SK-N-DZ (cell line): ENCODE data around the gene PITX1.

Experiments
- DNase-seq: peaks from one replicate; pipeline ENCODE4 v3.0.0-alpha.2; 2015; ENCODE audit warnings: low spot score

The PITX1 gene

DNA sequence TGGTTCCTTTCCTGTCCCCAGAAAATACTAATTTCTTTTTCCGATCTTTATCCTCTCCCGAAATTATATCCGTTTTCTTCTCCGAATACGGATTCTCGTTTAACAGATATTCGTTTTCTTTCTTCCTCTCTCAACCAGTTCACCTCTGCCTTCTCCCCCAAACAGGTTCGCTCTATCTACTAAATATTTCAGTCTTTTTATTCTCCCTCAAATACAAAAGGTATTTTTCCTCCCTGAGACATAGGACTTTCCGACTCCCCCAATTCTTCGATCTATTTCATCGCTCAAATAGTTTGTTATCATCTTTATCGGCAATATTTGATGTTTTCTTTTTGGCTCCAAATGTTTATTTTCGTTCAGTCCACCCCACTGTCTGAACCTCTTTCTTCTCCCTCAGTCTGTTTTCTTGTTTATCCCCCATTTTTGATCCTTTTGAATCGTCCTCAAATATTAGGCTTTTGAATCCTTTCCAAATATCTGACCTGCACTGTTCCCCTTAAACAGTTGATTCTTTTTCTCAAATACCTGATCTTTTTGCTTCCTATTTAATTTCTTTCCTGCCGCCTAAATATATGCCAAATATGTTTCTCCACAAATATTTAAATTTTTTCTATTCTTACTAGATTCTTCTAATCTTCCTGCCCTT, 4.4 kb downstream of the PITX1 start:
- no peak for DNase-seq

DNA sequence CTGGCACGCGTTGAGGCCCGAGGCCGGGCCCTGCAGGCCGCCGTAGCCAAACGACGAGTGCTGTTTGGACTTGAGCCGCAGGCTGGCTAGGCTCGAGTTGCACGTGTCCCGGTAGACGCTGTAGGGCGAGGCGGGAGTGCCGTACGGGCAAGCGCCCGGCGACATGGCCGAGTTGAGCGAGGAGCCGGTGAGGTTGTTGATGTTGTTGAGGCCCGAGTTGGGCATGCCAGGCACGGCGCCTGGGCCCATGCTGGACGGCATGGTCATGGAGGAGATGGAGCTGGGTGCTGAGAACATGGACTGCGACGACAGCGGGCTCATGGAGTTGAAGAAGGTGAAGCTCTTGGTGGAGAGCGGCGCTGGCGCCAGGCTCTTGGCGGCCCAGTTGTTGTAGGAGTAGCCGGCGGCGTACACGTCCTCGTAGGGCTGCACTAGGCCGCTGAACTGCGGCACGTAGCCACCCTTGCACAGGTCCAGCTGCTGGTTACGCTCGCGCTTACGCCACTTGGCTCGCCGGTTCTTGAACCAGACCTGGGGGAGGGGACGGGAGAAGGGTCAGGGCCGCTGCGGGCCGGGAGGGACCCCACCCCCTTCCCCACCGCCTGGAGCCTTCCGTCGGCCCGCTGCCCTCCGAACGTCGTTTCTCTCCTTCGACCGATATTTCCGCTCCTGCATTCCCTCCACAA, 5.1 kb downstream of the PITX1 start:
- DNase-seq, result no peak

DNA sequence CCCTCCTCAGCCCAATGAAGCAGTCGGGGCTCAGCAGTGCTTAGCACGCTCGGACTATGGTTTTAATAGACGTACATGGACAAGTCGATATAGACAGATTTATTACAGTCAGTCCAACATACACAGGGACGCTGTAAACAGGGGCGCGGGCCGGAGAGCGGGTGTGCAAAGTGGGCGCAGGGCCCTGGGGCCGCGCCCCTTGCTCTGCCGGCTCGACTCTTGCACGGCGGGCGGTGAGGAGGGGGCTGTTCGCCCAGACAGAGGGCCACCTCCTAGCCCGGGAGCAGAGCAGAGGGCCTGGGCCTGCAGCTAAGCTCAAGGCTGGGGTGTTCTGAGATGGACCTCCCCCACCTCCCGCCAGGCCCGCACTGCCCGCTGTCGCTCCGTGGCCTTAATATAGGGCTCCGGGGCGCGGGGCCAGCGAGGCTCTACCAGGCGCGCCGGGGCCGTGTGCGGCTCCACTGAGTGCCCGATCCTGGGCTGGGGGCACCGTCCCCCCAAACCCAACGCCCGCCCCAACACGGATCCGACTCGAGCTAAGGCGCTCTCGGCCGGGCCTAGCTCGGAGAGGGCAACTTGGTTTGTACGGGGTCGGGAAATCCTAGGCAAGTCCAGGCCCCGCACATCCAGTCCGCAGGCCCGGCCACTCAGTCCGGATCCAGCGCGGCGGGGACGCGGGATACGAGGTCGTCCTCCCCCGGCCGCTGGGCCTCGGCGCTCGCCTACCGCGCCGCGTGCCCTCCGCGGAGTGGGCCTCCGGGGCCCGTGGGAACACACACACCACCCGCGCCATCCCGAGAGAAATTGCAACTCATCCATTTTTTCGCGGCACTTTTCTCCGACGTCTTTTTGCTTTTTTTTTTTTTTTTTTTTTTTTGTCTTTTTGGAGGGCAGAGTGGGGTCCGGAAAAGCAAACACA, 6.1 kb downstream of the PITX1 start:
- no peak for DNase-seq

DNA sequence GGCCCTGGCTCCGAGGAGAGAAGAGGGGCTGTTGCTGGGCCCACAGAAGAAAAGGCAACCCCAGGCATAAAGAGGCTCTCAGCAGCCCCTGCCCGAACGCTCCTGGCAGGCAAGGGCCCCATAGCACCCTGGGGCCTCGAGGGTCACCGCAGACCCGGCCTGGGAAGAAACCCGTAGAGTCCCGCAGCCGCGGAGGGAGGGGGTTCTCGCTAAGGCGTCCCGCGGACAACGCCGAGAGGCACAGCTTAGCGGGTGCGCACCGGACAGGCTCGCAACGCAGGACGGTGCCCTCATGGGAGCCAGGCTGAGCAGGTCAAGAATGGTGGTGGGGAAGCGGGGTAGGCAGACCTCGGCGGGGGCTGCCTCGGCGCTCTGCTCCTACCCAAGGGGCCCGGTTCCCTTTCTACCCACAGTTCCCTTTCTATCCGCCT, 6.7 kb downstream of the PITX1 start:
- no peak for DNase-seq

DNA sequence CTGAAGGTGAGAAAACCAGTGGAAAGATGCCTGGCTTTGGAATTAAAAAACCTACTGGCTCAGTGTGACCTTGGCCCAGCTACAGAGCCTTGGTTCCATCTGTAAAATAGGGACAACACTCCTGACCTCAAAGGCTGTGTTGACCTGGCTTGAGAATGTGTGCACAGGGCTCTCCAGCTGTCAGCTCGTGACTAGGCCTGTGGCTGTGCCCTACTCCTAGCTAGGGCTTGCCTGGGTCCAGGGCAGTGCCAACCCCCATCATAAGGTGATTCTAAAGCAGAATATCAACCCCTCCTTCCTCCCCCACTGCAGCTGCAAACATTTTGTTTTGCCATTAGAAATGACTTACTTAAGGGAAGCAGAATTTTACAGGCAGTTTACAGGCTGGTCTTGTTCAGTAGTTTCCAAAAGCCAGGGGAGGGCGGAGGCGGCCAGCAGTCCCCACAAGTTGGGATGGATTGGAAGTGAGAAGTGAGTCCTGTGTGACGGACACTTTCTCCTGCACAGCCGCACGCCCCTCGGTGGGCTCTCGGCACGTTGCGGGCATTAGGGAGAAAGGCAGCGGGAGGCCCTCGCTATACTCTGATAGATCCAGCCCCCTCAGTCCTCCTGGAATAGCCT, 7.3 kb downstream of the PITX1 start:
- no peak for DNase-seq

DNA sequence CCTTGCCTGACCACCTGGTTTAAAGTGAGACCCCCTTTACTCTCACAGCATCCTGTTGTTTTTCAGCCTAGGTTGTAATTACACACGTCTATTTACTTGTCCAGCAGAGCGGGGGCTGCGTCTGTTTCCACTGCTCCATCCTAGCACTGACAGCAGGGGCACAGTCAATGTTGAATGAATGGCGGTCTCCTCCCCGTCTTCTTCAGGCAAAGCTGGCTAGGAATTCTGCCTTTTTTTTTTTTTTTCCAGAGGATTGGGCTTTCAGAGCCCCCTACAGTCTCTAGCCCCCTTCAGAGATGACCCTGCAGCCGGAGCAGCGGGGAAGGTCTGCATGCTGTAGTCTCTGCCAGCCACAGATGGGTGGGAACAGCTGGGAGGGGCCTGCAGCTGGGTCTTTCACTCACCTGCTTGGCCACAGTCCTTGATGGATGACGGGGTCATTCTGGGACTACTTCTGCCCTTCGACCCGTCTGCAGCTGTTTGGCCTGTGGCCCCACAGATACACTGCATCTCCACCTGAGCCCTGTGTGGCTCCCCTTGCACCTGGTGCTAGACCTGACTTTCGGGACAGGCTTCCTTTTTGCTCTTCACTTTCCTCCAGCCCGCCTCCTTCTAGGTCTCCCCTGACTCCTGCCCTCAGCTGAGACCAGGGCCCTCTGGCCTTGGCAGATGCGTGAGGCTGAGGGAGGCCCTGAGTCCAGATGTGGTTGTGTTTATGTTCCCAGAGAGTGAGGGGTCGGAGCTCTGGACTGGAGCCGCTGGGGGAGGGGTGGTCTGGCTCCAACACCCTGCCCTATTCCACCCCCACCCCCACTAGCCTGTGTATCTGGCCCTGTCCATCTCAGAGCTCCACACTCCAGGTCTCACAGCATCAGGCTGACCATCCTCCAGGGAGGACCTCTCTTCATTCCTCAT, 8.0 kb downstream of the PITX1 start:
- DNase-seq, result no peak

DNA sequence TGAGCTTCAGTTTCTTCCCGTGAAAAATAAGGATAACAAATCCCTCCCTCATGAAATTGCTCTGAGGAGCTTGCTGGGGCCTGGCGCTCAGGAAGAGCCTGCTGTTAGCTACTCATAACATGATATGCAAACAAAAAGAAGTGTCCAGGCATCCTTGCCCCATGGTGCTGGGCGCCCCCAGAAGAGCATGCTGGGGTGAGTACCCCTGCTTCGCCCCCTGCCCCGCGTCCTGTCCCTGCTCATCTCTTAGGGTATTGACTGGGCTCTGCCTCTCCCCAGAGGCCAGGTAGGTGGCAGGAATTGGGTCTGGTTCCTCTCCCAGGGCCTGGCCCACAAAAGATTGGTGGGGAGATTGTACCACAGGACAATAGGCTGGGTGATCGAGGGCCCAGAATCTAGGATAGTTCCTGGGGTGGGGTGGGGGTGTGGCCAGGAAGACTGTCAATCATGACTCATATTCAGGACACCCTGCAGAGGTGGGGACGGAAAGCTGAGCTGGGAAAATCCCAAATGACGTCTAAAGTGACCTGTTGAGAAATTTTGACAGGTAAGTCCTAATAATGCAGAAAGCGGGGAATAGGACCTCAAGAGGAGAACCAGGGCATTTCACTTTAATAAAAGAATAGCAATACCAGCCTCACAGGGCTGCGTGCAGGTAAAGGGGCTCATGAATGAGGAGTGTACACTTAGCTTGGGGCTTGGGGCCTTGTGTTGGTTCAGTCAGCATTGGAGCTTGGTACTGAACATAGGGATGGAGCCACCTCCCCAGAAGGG, 8.9 kb downstream of the PITX1 start:
- no peak for DNase-seq

DNA sequence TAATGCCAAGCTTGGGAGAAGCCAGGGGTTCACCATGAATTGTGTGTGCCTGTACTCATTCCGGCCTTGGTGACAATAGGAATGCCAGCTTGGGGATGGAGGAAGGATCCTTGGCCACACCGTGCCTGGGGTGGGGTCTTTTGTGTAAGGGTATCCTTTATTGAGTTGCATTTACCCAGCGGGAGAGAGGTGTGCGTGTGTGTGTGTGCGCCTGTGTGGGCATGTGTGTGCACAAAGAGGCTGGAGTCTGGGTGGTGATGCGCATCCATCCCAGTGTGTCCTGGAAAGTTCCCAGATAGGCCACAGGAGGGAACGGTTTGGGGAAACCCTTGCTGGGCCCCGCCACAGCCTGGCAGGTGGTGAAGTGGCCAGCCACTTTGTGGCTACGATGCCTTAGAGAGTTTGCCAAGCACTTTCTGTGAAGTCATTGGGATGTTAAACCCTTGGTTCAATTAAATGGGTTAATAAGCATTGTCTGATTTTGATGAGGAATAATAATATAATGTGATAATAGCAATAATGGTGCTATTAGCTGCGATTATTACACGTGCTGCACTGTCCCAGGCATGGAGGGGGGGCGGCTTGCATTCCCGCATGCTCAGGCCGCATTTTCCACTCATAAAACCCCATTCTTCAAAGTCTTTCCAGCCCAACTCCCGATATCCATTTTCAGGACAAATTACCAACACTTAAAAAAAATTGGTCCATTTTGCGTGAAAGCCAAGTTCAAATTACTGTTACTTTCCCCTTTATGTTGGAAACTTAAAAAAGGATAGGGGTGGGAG, 13.7 kb downstream of the PITX1 start:
- DNase-seq, result no peak

DNA sequence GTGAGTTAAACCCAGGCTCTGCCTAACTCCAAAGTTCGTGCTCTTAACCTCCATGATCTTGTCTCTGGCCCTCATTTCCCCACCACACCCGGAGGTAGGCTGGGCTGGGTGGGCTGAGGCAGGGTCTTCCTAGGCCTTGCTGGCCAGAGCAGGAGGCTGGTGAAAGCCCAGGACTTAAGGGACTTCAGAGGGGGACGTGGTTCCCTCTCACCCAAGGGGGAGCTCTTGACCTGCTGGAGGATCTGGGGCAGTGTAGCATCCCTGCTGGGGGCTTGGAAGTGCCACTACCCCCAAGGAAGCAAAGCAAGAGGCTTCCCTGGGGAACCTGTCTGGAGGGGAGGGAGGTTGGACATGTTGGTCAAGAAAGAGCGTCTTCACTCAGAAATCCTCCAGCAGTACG, 14.7 kb downstream of the PITX1 start:
- DNase-seq, result no peak

DNA sequence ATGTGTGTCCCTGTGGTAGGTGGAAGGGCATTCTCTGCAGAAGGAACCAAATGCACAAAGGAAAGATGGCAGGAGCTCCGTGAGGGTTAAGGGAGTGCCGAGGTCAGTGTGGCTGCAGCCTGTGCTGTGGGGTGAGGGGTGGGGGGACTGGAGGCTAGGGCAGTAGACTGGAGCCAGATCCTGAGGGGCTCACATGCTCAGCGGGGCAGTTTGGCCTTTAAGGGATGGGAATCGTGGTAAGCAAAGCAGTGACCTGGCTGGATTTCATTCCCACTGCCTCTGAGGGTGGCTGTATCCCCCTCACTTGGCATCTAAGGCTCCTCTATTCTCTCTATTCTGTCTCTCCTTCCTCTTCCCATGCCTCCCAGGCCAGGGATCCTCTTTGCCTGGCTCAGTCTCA, 15.6 kb downstream of the PITX1 start:
- DNase-seq, result no peak

DNA sequence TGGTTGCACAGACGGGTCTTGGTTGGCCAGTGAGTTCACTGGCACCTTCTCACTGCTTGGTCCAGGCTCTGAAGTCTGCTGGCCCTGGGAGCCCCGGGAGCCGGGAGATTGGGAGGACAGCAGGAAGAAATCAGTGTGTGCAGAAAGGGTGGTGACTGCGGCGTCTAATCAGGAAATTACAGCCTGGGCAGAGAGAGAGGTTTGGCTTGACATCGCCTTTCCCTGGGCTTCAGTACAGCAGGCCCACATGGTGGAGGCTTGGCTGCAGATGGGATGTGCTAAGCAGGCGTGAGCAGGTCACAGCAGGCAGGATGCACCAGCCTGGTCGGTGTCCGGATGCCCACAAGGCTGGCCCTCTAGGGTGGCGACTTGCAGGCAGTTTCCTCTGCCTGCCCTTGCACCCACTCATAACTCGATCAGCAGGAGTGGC, 17.2 kb downstream of the PITX1 start:
- DNase-seq, result no peak

DNA sequence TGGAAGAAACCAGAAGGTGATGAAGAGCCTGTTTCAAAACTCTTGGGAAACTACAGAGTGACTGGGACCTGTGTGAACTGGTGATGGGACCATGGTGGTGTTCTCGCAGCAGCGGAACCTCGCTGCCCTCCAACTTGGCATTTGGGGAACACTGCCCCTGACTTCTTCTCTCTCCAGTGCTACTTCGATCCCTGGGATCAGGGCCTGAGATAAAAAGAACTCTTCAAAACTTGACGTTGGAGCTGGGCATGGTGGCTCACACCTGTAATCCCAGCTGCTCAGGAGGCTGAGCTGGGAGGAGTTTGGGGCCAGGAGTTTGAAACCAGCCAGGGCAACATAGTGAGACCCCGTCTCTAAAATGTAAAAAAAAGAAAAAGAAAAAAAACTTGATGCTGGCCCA, 18.1 kb downstream of the PITX1 start:
- DNase-seq, result no peak

DNA sequence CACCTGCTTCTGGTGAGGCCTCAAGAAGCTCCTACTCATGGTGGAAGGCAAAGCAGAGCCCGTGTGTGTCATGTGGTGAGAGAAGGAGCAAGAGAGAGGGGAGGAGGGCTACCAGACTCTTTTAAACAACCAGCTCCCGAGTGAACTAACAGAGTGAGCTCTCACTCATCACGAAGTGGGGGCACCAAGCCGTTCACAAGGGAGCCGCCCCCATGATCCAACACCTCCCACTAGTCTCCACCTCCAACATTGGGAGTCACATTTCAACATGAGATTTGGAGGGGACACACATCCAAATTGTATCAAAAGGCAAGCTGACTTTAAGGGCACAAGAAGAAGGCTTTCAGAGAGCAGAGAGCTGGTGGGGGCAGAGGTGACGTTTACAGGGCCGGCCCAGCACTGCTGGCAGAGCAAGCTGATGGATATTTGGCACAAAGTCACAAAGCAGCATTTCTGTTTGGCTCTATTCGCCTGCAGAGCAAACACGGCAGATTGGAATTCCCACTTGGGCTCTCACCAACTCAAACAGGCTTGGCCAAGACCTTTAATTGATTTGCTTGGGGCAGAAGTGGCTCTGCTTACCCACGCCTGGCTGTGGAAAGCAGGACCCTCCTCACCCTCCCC, 20.0 kb downstream of the PITX1 start:
- DNase-seq, result no peak

DNA sequence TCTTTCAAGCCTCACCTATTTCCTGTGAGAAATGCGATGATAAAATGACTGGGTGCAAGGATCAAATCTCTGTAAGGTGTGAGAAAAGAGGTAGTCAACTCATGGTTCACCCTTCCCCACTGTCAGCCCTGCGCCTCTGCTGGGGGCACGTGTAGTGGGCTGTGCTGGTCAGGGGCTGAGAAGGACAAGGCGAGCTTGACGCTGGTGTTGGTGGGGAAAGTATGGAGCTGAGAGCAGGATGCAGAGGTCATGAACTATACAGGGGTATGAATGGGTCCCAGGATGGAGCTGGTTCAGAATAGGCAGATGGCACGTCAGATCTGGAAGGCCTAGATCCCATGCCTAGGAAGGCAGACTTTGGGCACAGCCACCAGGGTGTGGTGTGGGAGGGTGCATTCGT, 20.6 kb downstream of the PITX1 start:
- DNase-seq, result no peak

DNA sequence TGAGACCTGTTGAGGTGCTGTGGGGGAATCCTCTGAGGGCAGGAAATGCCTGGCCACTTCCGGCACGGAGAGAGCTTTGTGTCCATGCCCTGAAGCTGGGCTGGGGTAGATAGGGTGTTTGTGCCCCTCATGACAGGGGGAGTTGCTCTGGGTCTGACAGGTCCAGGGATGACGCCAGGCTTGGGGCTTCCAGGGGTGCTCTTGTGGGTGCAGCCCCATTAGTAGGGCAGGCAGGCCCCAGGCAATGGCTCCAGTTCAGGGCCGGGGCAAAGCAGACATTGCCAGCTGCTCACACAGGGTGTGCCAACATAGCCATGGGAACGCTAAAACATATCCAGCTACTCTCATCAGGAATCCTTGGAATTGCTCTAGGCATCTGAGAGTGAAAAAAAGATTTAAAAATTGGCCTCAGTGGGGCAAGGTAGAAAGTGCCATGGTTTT, 21.1 kb downstream of the PITX1 start:
- no peak for DNase-seq

DNA sequence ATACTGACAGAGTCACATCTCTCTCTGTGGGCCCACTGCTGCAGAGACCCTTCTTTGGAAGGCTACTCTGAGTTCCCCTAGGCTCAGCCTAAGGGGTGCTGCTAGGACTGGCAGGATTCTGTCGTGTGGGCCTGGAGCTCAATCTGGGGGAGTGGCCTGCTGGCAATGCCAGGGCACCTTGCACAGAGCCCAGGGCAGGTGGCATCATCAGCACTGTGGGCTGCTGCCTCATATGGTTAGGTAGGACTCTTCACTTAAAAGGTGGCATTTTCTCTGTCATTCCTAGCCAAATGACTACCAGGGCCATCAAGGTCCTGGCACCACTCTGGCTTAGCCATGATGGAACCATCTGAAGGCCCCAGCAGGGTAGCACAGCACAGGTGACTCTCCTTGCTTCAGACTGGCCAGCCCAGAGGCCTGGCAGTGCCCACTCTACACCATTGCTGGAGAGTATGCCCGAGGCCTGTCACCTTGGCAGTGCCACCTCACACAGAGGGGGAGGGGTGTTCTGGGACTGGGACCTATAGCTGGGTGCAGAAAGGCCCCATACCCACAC, 21.9 kb downstream of the PITX1 start:
- DNase-seq, result no peak

DNA sequence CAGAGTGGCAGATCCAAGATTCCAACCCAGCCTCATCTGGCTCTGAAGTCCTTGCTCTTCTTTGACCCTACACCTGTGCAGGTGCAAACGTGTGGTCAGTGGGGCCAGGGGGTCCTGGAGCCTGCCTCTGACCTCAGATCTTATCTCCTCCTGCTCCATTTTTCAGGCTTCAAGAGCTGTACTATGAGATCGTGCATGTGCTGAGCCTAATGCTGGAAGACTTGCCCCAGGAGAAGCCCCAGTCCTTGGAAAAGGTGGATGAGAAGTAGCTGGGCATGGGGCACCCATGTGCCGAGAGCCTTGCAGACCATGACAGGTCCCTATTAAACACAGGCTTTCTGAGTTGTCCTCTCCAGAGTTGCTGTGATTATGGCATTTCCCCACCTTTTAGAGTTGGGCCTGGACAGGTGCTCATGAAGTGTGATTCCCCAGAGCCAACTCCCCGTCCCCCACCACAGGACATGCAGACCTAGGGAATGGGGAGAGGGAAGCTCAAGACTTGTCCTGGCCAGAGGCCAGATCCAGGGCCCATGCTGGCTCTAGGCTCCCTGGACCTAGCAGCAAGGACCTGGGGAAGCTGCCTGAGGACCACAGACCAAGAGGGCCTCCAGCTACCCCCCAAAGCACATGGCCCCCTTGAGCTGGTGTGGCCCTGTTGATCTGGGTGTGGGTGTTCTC, 22.5 kb downstream of the PITX1 start:
- DNase-seq, result no peak
